SU-DHL-6 (cell line): ENCODE results near the gene POFUT1.

ENCODE experiments used
- H2AFZ ChIP-seq: fragments of 200-600 bp; sonication (generic); 2 replicates; pipeline ENCODE4 v1.6.1; 2014; ENCODE audit warnings: low read depth, mild to moderate bottlenecking, moderate library complexity, mixed read lengths, antibody characterized with exemption, low read length; ENCODE audit not compliant: severe bottlenecking
- H3F3A ChIP-seq: fragments of 200-600 bp; shearing (Covaris generic); 2 replicates; pipeline ENCODE4 v1.6.0; 2016; ENCODE audit warnings: antibody characterized with exemption, mild to moderate bottlenecking; ENCODE audit not compliant: insufficient read depth
- H3K27ac ChIP-seq: fragments of 200-600 bp; sonication (generic); 2 replicates; pipeline ENCODE4 v1.5.1; 2016; ENCODE audit warnings: low read depth, mild to moderate bottlenecking, low read length, moderate library complexity, mixed read lengths
- H3K27me3 ChIP-seq: fragments of 200-600 bp; sonication (generic), shearing (Covaris generic); 2 replicates; pipeline ENCODE4 v1.6.0; 2014; ENCODE audit warnings: mild to moderate bottlenecking, low read length
- H3K36me3 ChIP-seq: fragments of 200-600 bp; sonication (generic); 2 replicates; pipeline ENCODE4 v1.6.1; 2014; ENCODE audit warnings: mild to moderate bottlenecking, low read length, mixed read lengths
- H3K4me2 ChIP-seq: fragments of 300-600, 200-600 bp; shearing (Covaris generic), sonication (generic); 2 replicates; pipeline ENCODE4 v1.6.0; 2014; ENCODE audit warnings: low read length, low read depth, mild to moderate bottlenecking; ENCODE audit not compliant: poor library complexity, severe bottlenecking
- H3K4me3 ChIP-seq: fragments of 200-600 bp; sonication (generic); 2 replicates; pipeline ENCODE4 v1.5.1; 2014; ENCODE audit warnings: antibody characterized with exemption, low read length, mild to moderate bottlenecking, mixed read lengths; ENCODE audit not compliant: insufficient read depth, poor library complexity, severe bottlenecking
- H3K79me2 ChIP-seq: fragments of 200-600 bp; sonication (generic); 2 replicates; pipeline ENCODE4 v1.6.1; 2014; ENCODE audit warnings: mild to moderate bottlenecking, low read length, moderate library complexity; ENCODE audit not compliant: insufficient read depth
- H3K9ac ChIP-seq: fragments of 200-600 bp; sonication (generic); 2 replicates; pipeline ENCODE4 v1.7.0; 2014; ENCODE audit warnings: mild to moderate bottlenecking, low read length
- H3K9me2 ChIP-seq: fragments of 200-600 bp; sonication (generic); replicated peaks from 2 replicates; pipeline ENCODE4 v1.6.1; 2014; ENCODE audit warnings: low read length; ENCODE audit not compliant: insufficient read depth
- H3K9me3 ChIP-seq: fragments of 200-600 bp; sonication (generic); 2 replicates; pipeline ENCODE4 v1.6.1; 2014; ENCODE audit warnings: low read length, mixed read lengths; ENCODE audit not compliant: insufficient read depth
- H4K20me1 ChIP-seq: fragments of 200-600 bp; sonication (generic); 2 replicates; pipeline ENCODE4 v1.6.1; 2014; ENCODE audit warnings: low read depth, mild to moderate bottlenecking, antibody characterized with exemption, low read length, moderate library complexity, mixed read lengths
- EZH2phosphoT487 ChIP-seq: fragments of 200-600 bp; sonication (generic), shearing (Covaris generic); conservative IDR thresholded peaks from 2 replicates; pipeline ENCODE4 v1.6.1; 2018; ENCODE audit warnings: mild to moderate bottlenecking, antibody characterized with exemption, low read length, moderate library complexity, mixed read lengths
- TF ChIP-seq, protein P1 (sequence below): fragments of 200-600 bp; sonication (generic); IDR thresholded peaks from one replicate; pipeline ENCODE4 v1.5.1; 2017; ENCODE audit warnings: antibody characterized with exemption, mild to moderate bottlenecking, low read length, moderate library complexity; ENCODE audit not compliant: insufficient read depth, poor library complexity, severe bottlenecking

Gene POFUT1

DNA sequence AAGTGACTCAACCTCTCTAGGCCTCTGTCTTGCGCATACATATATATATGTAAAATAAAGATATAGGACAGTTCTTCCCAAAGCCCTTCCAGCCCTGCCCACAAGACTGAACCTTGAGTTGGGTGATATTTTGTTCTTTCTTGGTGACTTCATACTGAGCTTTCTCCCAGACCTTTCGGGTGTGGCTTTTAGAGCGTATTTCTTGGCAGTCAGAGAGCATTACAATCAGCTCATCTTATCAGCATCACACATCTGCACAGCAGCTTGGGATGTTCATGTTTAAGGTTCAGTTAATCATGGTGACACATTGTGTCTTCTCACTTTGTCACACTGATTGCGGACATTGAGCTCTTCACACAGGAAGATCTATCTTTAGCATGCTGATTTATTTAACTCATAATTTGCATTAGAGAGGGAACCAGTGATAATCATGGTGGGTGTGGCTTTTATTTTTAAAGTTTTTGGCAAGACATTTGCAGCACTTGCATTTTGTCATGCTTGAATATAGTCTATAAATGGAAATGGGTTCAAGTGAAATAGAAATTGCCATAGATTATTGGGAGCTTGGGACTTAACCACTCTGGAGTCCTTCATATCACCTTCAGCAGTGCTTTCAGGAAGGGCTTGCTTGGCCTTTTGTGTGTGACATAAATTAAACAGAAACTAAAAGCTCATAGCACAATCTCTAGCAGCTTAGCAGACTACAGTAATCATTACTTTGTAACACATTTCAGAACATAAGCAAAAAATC lies 78.1 kb downstream of the POFUT1 start:
- Histone ChIP-seq H2AFZ (no peak overlapping the region), H3K27ac (peak overlapping the region; percentile 99), H3K27me3 (no peaks in the 10 kb centered on the region), H3K4me3 (peak overlapping the region; percentile 45), H3K9me2 (no peaks in the 10 kb centered on the region), H3F3A (peaks cover 57% of the 10 kb centered on the region), H3K36me3 (0 out of 2 replicates have a peak, but pooled peaks cover 5% of the 10 kb centered on the region), H3K79me2 (peaks cover 70% of the 10 kb centered on the region), H3K9ac (peak overlapping the region; percentile 56), H3K9me3 (no peaks in the 10 kb centered on the region), H3K4me2 (peak overlapping the region; percentile 94), H4K20me1 (no peaks in the 10 kb centered on the region)
- no peak for TF ChIP-seq EZH2phosphoT487
- TF ChIP-seq, protein P1, sequence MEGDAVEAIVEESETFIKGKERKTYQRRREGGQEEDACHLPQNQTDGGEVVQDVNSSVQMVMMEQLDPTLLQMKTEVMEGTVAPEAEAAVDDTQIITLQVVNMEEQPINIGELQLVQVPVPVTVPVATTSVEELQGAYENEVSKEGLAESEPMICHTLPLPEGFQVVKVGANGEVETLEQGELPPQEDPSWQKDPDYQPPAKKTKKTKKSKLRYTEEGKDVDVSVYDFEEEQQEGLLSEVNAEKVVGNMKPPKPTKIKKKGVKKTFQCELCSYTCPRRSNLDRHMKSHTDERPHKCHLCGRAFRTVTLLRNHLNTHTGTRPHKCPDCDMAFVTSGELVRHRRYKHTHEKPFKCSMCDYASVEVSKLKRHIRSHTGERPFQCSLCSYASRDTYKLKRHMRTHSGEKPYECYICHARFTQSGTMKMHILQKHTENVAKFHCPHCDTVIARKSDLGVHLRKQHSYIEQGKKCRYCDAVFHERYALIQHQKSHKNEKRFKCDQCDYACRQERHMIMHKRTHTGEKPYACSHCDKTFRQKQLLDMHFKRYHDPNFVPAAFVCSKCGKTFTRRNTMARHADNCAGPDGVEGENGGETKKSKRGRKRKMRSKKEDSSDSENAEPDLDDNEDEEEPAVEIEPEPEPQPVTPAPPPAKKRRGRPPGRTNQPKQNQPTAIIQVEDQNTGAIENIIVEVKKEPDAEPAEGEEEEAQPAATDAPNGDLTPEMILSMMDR: no peak

DNA sequence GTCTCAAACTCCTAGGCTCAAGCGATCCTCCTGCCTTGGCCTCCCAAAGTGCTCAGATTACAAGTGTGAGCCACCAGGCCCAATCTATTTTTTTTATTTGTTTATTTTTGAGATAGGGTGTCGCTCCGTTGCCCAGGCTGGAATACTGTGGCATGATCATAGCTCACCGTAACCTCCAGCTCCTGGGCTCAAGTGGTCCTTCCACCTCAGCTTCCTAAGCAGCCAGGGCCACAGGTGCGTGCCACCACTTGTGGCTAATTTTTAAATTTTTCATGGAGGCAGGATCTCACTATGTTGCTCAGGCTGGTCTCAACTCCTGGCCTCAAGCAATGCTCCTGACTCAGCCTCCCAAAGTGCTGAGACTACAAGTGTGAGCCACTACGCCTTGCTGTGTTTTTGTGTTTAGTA lies 79.6 kb downstream of the POFUT1 start:
- Histone ChIP-seq H3K27me3 (no peaks in the 10 kb centered on the region), H3K9ac (peak overlapping the region; percentile 56; the same call in 1 of the 2 replicates), H3K79me2 (peaks cover 72% of the 10 kb centered on the region), H2AFZ (no peak overlapping the region), H3F3A (peaks cover 46% of the 10 kb centered on the region), H3K4me2 (peak overlapping the region; percentile 94), H3K9me2 (no peaks in the 10 kb centered on the region), H3K36me3 (0 out of 2 replicates have a peak, but pooled peaks cover 5% of the 10 kb centered on the region), H3K27ac (peak overlapping the region; percentile 99), H3K9me3 (no peaks in the 10 kb centered on the region), H3K4me3 (no peak overlapping the region), H4K20me1 (no peaks in the 10 kb centered on the region)
- TF ChIP-seq EZH2phosphoT487: no peak
- TF ChIP-seq, protein P1: no peak
